Activated CD4-positive, alpha-beta T cell treated with anti-CD3 and anti-CD28 coated beads, Interleukin-2, Interleukin-4, amounts not matched to agents 100 ng/mL and 50 ng/mL, durations not matched to agents 16 hours and 8 hours (primary cell): Measurements from ENCODE around the gene CDH20.

ENCODE experiments used
- DNase-seq: peaks from one replicate; pipeline ENCODE4 v3.0.0-alpha.2; 2020; ENCODE audit warnings: low spot score

The CDH20 gene

DNA sequence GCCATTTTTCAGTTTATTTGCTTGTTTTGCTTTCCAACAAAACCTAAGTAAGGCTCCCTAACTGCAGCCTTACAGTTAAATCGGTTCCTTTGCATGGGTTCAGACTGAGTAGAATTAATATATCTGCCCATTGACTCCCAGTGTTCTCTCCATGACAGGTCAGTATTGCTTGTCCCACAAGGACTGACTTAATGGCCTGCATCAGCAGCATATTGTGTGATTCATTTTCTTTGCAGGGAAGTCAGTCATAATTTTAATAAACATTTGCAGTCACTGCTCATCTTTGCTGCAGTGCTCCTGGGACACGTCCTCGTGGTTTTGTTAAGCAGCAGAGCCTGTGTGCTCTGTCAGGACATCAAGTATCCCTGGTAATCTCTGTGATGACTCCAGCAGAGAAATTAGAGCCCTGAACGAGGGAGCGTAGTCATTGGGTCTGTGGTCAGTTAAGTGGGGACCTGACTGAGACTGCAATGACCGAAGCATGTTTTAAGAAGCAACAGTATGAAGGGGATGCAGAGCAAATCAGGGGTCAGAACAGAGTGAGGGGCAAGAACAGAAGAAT, 93.3 kb downstream of the CDH20 start:
- no peak for DNase-seq

DNA sequence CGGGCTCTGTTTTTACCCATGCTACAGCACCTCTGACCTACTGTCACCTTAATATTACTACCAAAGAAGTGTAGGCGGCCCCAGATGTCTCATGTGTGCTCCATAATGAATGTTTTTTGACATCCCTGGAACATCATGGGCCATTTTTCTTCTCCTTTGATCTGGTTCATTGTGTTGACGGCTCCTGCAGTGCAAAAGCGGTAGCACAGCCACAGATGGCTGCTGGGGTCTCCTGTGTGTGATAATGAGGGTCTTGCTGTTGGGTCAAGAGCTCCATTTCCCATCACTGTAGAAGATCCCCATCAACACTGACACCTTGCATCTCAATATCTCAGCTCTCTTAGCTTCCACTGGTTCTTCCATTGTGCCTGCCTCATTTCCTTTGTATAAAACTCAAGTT, 95.0 kb downstream of the CDH20 start:
- no peak for DNase-seq

DNA sequence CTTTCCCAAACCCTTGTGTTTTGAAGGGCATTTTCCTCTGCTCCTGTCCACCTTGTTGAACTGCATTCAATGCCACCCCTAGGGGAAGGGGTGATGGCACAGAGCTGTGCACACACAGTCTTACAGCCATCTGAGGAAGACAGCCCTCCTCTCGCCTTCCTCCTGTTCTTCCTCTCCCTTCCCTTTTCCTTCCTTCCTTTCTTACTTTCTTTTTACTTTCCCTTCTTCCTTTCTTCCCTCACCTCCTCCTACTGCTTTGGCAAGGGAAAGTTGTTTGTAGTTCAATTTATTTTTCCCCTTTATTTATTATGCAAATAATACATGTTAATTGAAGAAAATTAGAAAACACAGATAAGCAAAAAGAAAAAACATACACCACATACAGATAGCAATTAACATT, 99.4 kb downstream of the CDH20 start:
- DNase-seq, result no peak

DNA sequence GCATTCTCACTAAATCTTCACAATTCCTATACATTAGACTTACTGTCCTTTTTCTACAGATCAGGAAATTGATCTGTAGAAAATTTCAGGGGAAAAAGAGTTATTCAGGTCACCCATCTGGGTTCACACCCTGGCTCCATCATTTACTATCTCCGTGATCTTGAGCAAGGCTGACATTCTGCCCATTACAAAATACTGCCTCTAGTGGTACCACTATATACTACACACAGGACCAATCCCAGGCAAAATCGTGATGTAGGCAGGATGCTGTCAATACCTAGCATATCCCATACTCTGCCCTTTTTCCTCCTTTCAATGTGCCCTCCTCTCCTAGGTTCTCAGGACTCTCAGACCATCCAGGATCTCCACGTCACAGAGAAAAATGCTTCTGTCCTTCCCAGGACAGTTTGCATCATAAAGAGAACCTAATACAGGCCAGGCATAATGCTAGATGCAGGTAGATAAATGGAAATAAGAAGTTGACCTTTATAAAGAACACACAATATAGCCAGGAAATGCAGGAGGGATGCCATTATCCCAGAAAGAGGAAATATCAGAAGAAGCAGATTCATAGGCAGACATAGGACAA, 101.9 kb downstream of the CDH20 start:
- DNase-seq, result peak; percentile 15

DNA sequence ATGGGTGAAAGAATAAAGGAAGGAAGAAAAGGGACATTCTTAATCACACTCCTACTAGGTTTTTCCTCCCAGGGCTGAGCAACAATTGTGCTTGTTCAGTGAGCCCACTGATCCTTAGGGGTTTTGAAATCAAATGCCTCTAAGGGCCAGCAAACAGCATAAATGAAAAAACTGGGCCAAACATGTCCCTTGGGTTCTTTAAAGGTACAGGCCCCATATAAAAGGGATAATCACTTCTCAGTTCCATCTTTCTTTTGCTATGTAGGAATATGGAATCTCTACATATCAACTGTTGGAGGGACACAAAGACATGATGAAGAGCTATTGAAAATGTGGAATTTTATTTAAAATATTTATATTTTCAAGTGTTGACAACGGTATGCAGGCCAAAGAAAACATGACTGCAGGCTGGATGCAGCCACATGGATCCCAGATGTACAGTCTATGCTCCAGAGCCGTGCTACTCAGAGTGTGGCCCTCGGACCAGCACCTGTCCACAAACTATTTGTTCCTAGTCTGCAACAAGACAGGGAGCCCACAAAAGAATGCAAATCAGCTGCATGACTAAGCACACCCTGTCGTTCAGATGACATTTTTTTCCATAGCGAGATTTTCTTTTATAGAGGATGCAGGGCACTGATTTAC, 110.0 kb downstream of the CDH20 start:
- no peak for DNase-seq

DNA sequence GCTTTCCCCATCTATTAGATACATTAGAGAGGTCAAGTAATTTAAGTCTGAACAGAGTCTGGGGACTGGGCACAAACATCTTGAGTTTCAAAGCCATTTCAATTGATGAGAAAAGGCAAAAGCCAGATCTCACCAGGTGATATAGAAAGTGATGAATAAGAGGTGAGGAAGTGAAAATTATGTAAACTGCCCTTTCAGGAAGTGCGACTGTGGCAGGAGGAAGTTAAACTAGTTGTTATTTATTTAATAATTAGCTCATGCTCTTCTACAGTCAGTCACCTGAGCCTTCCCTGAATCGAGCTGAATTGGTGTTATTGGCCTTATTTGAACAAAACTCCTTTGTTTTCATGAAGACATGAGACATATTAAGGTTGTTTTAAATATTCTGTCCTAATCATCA, 115.1 kb downstream of the CDH20 start:
- no peak for DNase-seq

DNA sequence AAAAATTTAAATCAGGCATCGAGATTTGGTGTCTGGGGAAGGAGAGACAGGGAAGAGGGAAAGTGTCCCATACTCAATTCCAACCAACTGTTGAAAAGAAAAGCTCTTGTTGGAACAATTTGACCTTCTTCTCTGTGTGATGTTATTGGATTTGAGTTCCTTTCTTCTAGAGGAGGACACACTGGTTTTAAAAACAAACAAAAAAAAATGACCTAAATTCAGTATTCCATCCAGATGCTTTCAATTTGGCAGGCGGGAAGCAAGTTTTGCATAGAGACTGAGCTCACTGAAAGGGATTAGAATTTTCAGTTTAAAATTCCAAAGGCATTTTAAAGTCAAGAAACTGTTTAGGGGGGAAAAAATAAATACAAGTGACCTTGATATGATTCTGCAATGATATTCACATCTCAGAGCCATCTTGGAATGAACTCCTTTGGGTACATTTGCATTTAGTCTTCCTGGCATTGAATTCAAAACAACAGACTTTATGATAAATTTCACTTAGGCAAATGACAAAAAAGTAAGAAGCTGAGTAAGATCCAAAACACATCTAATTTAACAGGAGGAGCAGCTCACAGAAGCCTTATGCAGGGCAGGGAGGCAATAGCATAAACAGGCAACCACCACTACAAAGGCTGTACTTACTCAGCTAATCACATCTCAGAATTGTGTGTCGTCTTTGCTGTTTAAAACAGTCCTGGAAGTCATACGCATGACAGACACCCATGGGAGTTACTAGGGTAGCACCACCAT, 126.8 kb downstream of the CDH20 start:
- DNase-seq, result no peak

DNA sequence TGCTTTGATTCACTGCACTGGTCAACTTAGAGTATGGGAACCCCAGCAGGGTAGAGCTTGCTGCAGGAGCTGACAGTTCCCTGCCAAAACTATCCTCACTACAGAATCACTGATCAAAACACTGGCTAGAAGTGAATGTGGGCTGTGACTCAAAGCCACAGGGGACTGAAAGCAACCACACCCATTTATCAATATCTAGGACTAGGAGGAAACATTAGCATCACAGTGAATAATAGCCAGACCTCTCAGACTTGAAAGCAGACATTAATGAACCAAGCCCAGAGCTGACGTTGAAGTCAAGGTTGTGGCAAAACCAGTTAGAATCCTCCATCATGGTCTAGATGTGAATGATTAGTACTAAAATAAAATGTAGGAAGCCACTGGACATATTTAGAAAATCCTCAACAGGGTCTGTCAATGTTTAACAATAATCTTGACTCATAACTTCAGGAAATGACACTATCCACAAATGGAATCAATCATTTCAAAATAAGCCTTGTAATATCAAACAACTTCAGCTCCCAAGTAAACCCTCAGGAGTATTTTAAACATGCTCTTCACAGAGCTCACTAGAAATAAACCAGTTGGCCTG, 131.4 kb downstream of the CDH20 start:
- no peak for DNase-seq

DNA sequence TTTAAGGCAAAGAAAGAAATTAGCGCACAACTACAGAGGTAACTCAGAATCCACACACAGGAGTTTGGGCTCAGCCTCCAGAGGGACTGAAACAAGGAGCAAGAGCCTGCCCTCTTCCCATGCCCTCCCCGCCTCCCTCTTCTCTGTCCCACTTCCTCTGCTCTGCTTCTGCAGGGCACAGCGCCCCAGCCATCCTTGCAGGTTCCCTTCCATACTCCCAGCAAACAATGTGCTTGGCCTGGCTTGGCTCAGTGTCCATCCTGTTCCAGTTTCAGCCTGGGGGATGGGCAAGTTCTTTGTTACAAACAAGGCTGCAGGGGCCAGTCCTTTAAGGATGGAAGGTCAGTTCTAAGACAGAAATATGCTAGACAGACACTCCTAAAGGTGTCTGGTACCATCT, 133.5 kb downstream of the CDH20 start:
- no peak for DNase-seq

DNA sequence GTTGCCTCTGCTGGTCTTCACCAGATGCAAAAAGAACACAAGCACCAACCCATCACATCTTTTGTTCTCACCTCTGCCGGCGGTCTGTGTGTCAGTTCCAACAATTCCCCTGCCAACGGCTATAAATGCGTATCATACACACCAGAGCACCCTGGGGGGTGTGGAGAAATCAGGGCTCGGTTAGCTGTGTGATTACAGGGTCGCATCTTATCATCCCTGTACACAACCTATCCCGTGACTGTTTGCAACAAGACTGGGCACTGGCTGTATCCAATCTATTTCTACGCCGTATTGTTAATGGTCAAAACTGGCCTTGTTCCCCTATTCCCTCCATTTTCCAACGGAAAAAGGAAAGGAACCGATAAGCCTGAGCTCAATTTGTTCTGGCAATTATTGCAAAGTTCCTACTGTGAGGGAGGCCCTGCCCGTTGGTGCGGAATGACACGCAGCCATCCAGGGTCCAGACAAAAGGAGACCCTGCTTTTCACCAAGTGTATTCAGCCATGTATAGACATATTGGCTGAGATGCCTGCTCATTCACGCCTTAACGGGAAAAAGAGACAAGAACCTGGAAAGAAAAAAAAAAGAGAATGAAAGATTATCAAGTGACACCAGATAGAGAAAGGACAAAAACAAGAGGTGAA, 136.9 kb downstream of the CDH20 start:
- no peak for DNase-seq

DNA sequence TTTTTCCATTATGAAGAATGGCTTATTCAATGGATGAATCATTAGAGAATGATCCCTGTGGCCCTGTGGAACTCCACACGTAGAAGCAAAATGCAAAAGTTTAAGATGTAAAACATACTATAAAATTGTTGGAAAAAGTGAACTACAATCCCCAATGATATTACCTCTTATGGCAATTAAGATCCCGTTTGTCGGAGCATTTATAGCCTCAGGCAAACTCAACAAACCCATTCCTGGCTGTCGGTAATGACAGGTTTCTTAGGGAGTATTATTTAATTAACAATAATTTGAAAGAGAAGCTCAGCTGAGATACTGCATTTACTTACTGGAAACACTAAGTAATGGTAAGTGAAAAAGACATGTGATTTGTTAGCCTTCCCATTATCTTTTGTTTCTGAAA, 138.3 kb downstream of the CDH20 start:
- DNase-seq, result no peak

DNA sequence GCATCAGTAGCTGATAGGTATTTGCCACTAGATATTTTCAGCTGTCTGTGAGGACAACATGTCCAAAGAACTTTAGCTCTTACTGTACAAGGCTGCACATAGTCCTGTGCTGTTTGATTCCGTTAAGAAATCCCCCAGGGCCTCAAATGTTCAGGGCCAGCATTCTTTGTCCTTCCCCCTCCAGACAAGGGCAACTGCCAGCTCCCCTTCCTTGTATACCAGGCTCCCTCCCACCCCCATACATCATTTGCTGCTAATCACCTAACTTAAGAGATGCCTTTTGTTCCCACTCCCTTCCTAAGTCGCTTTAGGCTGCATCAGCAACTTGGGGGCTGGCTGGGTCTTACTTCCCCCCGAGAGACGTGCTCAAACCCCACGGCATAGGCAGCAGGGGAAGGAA, 138.7 kb downstream of the CDH20 start:
- DNase-seq, result no peak

DNA sequence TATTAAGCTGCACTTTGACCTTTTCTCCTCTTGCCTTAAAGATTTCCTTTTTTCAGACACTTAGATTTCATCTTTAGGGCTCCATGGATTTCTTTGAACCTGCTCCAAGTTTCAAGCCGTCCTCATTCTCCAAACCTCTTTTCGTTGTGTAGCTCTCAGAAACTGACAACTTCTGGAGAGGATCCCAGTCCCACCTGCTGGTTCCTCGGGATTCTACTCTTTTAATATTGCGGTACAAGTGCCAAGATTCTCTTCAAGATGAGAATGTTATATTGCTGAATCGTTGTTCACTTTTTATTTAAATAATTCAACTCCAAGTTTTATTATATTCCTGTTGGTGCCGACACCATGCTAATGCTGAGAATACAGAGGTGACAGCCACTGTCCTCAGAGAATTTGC, 141.1 kb downstream of the CDH20 start:
- DNase-seq, result no peak

DNA sequence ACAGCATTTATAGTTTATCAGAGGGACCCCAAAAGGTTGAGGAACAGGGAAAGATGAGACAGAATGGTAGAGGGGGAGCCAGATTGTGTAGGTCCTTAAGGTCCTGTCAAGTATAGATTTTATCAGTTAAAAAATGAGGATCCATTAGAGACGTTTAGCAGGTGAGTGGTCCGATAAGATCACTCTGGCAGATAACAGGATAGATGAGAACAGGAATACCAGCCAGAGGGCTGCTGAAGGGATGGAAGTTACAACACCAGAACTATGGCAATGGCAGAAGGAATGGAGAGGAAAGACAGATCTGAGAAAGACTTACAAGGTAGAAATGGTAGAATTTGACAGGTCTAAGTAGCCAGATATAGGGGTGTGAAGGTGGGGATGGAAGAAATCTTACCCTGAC, 141.7 kb downstream of the CDH20 start:
- DNase-seq, result no peak

DNA sequence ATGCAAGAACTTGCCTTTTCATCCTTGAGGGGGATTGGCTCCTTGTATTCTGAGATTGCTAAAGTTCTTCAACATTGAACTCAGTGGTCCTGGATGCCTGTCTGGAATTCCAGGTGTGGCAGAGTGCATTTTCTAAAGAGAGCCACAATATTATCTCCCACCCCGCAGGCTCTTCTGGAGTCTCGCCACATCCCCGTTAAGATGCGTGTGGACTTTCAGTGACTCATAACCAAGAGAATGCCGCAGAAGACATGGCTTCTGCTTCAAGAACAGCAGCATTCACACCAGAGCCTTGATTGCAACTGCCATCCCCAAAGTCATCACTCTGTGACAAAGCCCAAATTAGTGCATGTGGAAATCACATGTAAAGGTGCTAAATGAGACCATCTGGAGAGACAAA, 142.7 kb downstream of the CDH20 start:
- no peak for DNase-seq

DNA sequence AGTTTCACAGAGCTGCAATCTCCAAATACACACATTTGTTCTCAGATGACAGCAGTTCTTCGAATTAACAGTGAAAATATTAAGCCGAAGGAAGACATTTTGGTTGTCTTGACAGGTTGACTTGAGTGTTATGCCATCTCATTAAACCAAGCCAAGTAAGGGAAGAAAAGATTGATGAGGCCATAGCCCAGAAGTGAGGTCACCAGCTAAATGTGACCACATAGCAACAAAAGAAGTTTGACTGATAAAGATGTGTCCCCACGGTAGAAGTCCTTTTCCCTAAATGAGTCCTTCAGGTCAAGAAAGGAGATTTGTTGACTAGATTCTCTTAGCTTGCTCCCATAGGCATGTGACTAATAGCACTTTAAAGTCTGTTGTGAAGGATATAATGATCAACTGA, 156.1 kb downstream of the CDH20 start:
- no peak for DNase-seq

DNA sequence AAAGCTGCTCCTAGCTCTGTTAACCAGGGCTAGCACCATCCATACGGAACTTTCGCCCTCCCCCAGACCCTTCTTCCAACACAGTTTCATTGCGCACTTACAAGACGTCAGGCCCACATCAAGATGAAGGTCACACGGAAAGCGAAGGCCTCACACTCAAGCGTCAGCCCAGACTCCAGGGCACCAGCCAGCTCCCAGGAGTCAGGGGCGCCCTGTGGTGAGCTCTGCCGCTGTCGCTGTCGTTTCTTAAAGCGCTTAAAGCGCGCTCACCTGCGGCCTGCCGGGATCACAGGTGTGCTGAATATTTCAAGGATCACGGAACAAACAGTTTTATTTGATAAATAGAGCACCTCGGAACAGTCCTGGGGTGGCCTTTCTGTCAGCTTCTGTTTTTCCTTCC, 163.1 kb downstream of the CDH20 start:
- no peak for DNase-seq

DNA sequence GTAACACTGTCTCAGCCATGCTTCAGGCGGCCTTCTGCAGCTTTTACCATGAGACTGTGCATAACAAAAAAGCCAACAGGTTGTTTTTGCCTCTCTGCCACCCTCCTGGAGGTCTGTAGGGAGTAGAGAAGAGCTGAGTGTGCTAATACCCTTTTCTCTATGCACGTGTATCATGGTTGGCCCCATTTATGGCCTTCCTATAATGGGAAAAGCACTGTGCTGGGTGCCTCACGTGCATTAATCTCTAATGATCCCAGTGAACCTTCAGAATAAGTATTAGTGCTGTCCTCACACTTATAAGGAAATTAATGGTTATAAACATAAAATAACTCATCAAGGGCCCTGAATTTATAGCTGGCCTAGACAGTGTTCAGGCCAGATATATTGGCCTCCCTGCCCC, 164.2 kb downstream of the CDH20 start:
- no peak for DNase-seq

DNA sequence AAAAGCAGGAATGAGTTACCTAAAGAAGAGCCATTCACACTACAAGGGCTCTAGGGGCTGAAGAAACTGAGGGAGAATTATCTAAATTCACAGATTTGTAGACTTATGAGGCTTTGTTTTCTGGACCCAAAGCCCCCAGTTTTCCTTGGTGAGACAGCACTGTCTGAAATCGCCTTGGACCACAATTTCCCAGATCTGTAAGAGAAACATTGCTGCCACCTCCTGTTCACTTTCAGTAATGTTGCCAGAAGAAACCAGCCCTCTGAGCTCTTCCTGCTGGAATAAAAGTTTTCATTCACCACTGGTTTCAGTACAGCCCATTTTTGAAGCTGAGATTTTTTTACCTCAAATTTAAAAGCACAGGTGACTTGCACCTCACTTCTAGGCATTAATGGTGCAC, 169.2 kb downstream of the CDH20 start:
- DNase-seq, result peak; percentile 32

DNA sequence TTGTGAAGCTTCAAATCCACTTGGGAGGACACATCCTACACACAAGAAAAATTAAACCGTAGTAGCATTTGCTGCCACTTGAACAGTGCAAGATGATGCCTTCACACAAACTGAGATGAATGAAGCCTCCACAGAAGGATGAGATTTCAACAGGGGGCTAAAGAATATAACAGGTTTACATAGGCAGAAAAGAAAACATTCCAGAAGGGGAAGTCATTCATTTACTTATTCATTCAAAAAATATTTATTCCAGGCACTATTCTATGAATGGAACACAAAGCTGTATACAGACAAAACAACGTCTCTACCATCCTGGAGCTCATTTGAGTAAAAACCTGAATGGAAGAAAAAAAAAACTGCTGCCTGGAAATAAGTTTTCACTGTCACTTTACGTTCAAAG, 170.5 kb downstream of the CDH20 start:
- no peak for DNase-seq

DNA sequence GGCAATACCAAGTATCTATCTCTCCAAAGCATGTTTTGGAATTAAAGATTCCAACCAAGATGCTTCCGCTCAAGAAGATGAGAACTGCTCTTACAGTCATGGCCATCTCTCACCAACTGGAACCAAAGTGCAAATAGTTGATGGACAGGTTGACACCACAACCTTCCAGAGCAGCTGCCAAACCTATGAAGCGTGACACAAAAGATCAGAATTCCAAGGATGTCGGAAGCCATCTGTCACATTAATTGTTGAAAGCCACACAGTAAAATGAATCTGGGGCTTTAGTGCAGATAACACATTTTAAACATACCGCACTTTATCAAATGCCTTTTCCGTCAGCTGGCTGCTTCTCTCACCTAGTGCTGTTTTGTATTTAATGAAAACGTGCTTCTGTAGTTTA, 195.7 kb downstream of the CDH20 start:
- no peak for DNase-seq

DNA sequence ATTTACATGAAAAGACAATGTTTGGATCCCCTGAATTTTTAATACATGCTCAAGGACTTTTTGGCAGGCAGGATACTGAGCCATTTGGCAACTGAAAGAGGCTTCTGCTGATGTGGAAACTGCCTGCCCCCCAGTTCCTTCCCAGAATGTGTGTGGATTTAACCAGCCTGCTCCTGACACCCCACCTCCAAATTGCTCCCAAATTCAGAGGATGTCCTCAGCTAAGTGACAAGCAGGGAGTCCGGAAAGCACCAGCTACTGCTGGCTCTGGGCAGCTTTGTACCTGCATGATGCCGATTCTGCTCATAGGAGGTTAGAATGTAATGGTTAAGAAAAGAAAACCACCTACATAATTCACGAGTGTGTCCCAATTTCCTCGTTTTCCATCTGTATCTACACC, 197.5 kb downstream of the CDH20 start:
- no peak for DNase-seq

DNA sequence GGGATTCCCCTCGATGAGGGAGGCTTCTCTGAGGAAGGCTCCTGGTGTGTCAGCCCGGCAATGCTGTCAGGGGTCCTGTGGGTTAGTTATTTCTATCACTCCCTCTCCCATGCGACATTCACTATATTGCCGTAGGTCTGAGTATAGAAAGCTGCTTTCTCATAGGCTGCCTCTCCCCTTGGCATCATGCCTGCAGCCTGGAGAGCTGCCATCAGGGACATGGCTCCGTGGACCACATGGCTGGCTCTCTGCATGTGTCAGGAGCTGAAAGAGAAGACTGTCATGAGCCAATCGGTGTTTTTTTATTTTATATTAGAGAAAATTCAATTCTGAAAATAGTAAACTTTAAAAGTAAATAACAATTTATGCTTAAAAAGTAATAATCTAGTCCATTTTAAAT, 198.0 kb downstream of the CDH20 start:
- no peak for DNase-seq
